GM23338 (cell line): ENCODE data around the gene NKAIN2. TPM values are rescaled to one million over a fixed set of nuclear protein-coding genes. Genes with fewer than 3 reads are reported as not detected.

Source experiments
- ATAC-seq: fragments of 200-7000 bp; cut with Tn5 transposase; 3 replicates; pipeline ENCODE4 v1.9.1; 2020
- DNase-seq: peaks from one replicate; pipeline ENCODE4 v3.0.0-alpha.2; 2015; ENCODE audit warnings: low spot score
- H2AFZ ChIP-seq: fragments of 200-600 bp; sonication (generic); 2 replicates; pipeline ENCODE4 v1.8.0; 2016; ENCODE audit warnings: antibody characterized with exemption, mild to moderate bottlenecking, moderate library complexity
- H3F3A ChIP-seq: fragments of 200-600 bp; sonication (generic); replicated peaks from 2 replicates; pipeline ENCODE4 v1.8.0; 2017; ENCODE audit warnings: antibody characterized with exemption, mixed run types, low read depth
- H3K27ac ChIP-seq: fragments of 200-600 bp; sonication (generic); 2 replicates; pipeline ENCODE4 v1.6.1; 2016; ENCODE audit warnings: low read depth
- H3K27me3 ChIP-seq: fragments of 200-600 bp; sonication (generic); 2 replicates; pipeline ENCODE4 v1.8.0; 2016; ENCODE audit warnings: mild to moderate bottlenecking, mixed run types, moderate library complexity; ENCODE audit not compliant: insufficient read depth
- H3K36me3 ChIP-seq: fragments of 200-600 bp; sonication (generic); 2 replicates; pipeline ENCODE4 v1.8.0; 2016; ENCODE audit warnings: mild to moderate bottlenecking; ENCODE audit not compliant: insufficient read depth
- H3K4me1 ChIP-seq: fragments of 200-600 bp; sonication (generic); 2 replicates; pipeline ENCODE4 v1.8.0; 2016; ENCODE audit warnings: mild to moderate bottlenecking, moderate library complexity; ENCODE audit not compliant: insufficient read depth
- H3K4me2 ChIP-seq: fragments of 200-600 bp; sonication (generic); 2 replicates; pipeline ENCODE4 v1.7.1; 2017; ENCODE audit warnings: mixed run types
- H3K4me3 ChIP-seq: fragments of 200-600 bp; sonication (generic); 2 replicates; pipeline ENCODE4 v1.6.1; 2016; ENCODE audit warnings: mixed run types
- H3K79me2 ChIP-seq: fragments of 200-600 bp; sonication (generic); replicated peaks from 2 replicates; pipeline ENCODE4 v1.8.0; 2017; ENCODE audit warnings: mild to moderate bottlenecking; ENCODE audit not compliant: insufficient read depth
- H3K9me2 ChIP-seq: fragments of 200-600 bp; sonication (generic); 2 replicates; pipeline ENCODE4 v1.8.0; 2017; ENCODE audit not compliant: insufficient read depth
- H4K20me1 ChIP-seq: fragments of 200-600 bp; sonication (generic); replicated peaks from 2 replicates; pipeline ENCODE4 v1.8.0; 2017; ENCODE audit warnings: mild to moderate bottlenecking; ENCODE audit not compliant: insufficient read depth
- H3K27ac Mint-ChIP-seq: 2 replicates; pipeline ENCODE4 v1.8.0; 2020; ENCODE audit warnings: inconsistent platforms, mild to moderate bottlenecking, moderate library complexity, mixed read lengths
- H3K27me3 Mint-ChIP-seq: 3 replicates; pipeline ENCODE4 v1.8.0; 2022; ENCODE audit warnings: low read depth, mild to moderate bottlenecking, moderate library complexity, mixed read lengths, inconsistent platforms; ENCODE audit not compliant: insufficient read depth, poor library complexity
- H3K36me3 Mint-ChIP-seq: 3 replicates; pipeline ENCODE4 v1.8.0; 2021; ENCODE audit warnings: low read depth, mild to moderate bottlenecking, inconsistent platforms, moderate library complexity, mixed read lengths
- H3K4me1 Mint-ChIP-seq: 3 replicates; pipeline ENCODE4 v1.8.0; 2020; ENCODE audit warnings: mild to moderate bottlenecking, inconsistent platforms, mixed read lengths
- H3K4me3 Mint-ChIP-seq: 3 replicates; pipeline ENCODE4 v1.8.0; 2021; ENCODE audit warnings: moderate library complexity, mild to moderate bottlenecking, inconsistent platforms, mixed read lengths
- H3K9me3 Mint-ChIP-seq: 3 replicates; pipeline ENCODE4 v1.8.0; 2020; ENCODE audit warnings: moderate library complexity, mild to moderate bottlenecking, inconsistent platforms, mixed read lengths
- CREB1 ChIP-seq: fragments of 250-450 bp; sonication (Bioruptor Pico); IDR thresholded peaks from 2 replicates; pipeline ENCODE4 v1.5.0; 2020; ENCODE audit warnings: low read depth, mild to moderate bottlenecking, moderate library complexity
- ETS1 ChIP-seq: IDR thresholded peaks from 2 replicates; pipeline ENCODE4 v1.6.1; 2016; ENCODE audit warnings: antibody characterized with exemption
- EZH2 ChIP-seq: fragments of 200-600 bp; sonication (generic); IDR thresholded peaks from one replicate; pipeline ENCODE4 v1.8.0; 2017; ENCODE audit warnings: antibody characterized with exemption, mild to moderate bottlenecking, low read depth; ENCODE audit not compliant: unreplicated experiment
- EZH2phosphoT487 ChIP-seq: fragments of 200-600 bp; sonication (generic); IDR thresholded peaks from one replicate; pipeline ENCODE4 v1.8.1; 2018; ENCODE audit warnings: antibody characterized with exemption; ENCODE audit not compliant: unreplicated experiment
- JUNB ChIP-seq: IDR thresholded peaks from one replicate; pipeline ENCODE4 v1.6.1; 2016; ENCODE audit warnings: antibody characterized with exemption; ENCODE audit not compliant: unreplicated experiment
- NANOG ChIP-seq: IDR thresholded peaks from 2 replicates; pipeline ENCODE4 v1.6.1; 2016; ENCODE audit warnings: antibody characterized with exemption, borderline replicate concordance
- POLR2AphosphoS5 ChIP-seq: IDR thresholded peaks from 2 replicates; pipeline ENCODE4 v1.6.1; 2016; ENCODE audit warnings: antibody characterized with exemption, low read depth
- STAT1 ChIP-seq: IDR thresholded peaks from one replicate; pipeline ENCODE4 v1.6.1; 2016; ENCODE audit warnings: antibody characterized with exemption; ENCODE audit not compliant: unreplicated experiment
- ZNF114 ChIP-seq: fragments of 250-450 bp; sonication (Bioruptor Pico); IDR thresholded peaks from 2 replicates; pipeline ENCODE4 v1.5.0; 2020; ENCODE audit warnings: mild to moderate bottlenecking, moderate library complexity
- ZNF331 ChIP-seq: fragments of 250-450 bp; sonication (Bioruptor Pico); IDR thresholded peaks from 2 replicates; pipeline ENCODE4 v1.5.0; 2020; ENCODE audit warnings: low read depth, mild to moderate bottlenecking, moderate library complexity
- polyA plus RNA-seq: library from polyadenylated mRNA; unstranded; fragments of >200 nt; fragmentation: Nextera tagmentation; extraction: Ambion mirVana; gene quantifications from 2 replicates; pipeline ENCODE4 v1.2.1, GENCODE V29; 2016
- total RNA-seq: library from RNA; depleted of rRNA; stranded (reverse); fragments of >200 nt; shearing (Covaris generic); gene quantifications from 2 replicates; pipeline ENCODE4 v1.2.3, GENCODE V29; 2014
- TF ChIP-seq, protein P1 (sequence below): fragments of 250-450 bp; sonication (Bioruptor Pico); IDR thresholded peaks from 2 replicates; pipeline ENCODE4 v1.5.0; 2020; ENCODE audit warnings: mild to moderate bottlenecking, moderate library complexity
- TF ChIP-seq, protein P2 (sequence below), 2 experiments: fragments of 200-600 bp in 1 of 2; sonication (generic) in 1 of 2; conservative IDR thresholded peaks; 2 replicates each; pipeline versions ENCODE4 v1.5.1 to v1.6.1; 2016 to 2017; ENCODE audit warnings: antibody characterized with exemption in 2 of 2, low read depth in 2 of 2, mild to moderate bottlenecking in 2 of 2, moderate library complexity in 1 of 2
- TF ChIP-seq, protein P3 (sequence below): IDR thresholded peaks from one replicate; pipeline ENCODE4 v1.6.1; 2018; ENCODE audit warnings: antibody characterized with exemption; ENCODE audit not compliant: unreplicated experiment

Gene NKAIN2
- total and polyA plus RNA-seq, 2 experiments from 2014 or later = 0.39 to 1.1 TPM

DNA sequence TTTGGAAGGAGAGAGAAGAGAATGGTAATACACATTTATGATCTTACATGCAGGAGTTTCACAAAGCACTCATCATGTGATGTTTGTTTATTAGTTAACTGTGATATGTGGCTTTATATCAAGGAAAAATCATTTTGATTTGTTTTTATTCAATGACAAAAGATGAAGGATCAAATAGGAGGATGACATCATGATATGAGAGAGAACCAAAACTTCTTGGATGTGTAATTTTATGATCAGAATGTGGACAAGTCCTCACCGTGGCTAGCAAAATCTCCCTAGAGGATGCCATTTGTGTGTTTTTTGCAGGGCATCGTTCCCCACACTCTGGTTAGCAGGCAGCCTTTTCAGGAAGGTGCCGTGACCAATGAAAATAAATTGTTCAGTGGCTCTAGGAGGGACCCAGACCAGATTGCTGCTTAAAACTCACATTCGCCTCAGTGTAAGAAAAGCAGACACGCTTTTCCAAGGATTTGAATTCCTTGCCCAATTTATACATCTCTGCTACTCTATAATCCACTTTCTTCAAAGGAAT is 552.7 kb downstream of the NKAIN2 start:
- Histone ChIP-seq H3K4me3 (no peak overlapping the region), H3K27me3 (no peaks in the 10 kb centered on the region), H3K9me2 (no peaks in the 10 kb centered on the region), H3K4me2 (no peak overlapping the region), H3F3A (no peaks in the 10 kb centered on the region), H2AFZ (no peak overlapping the region), H4K20me1 (no peaks in the 10 kb centered on the region), H3K79me2 (no peaks in the 10 kb centered on the region), H3K4me1 (no peaks in the 10 kb centered on the region), H3K36me3 (no peaks in the 10 kb centered on the region), H3K27ac (no peak overlapping the region)
- TF ChIP-seq ZNF114 (CRISPR knock-in tag) = no peak
- TF ChIP-seq, protein P1, sequence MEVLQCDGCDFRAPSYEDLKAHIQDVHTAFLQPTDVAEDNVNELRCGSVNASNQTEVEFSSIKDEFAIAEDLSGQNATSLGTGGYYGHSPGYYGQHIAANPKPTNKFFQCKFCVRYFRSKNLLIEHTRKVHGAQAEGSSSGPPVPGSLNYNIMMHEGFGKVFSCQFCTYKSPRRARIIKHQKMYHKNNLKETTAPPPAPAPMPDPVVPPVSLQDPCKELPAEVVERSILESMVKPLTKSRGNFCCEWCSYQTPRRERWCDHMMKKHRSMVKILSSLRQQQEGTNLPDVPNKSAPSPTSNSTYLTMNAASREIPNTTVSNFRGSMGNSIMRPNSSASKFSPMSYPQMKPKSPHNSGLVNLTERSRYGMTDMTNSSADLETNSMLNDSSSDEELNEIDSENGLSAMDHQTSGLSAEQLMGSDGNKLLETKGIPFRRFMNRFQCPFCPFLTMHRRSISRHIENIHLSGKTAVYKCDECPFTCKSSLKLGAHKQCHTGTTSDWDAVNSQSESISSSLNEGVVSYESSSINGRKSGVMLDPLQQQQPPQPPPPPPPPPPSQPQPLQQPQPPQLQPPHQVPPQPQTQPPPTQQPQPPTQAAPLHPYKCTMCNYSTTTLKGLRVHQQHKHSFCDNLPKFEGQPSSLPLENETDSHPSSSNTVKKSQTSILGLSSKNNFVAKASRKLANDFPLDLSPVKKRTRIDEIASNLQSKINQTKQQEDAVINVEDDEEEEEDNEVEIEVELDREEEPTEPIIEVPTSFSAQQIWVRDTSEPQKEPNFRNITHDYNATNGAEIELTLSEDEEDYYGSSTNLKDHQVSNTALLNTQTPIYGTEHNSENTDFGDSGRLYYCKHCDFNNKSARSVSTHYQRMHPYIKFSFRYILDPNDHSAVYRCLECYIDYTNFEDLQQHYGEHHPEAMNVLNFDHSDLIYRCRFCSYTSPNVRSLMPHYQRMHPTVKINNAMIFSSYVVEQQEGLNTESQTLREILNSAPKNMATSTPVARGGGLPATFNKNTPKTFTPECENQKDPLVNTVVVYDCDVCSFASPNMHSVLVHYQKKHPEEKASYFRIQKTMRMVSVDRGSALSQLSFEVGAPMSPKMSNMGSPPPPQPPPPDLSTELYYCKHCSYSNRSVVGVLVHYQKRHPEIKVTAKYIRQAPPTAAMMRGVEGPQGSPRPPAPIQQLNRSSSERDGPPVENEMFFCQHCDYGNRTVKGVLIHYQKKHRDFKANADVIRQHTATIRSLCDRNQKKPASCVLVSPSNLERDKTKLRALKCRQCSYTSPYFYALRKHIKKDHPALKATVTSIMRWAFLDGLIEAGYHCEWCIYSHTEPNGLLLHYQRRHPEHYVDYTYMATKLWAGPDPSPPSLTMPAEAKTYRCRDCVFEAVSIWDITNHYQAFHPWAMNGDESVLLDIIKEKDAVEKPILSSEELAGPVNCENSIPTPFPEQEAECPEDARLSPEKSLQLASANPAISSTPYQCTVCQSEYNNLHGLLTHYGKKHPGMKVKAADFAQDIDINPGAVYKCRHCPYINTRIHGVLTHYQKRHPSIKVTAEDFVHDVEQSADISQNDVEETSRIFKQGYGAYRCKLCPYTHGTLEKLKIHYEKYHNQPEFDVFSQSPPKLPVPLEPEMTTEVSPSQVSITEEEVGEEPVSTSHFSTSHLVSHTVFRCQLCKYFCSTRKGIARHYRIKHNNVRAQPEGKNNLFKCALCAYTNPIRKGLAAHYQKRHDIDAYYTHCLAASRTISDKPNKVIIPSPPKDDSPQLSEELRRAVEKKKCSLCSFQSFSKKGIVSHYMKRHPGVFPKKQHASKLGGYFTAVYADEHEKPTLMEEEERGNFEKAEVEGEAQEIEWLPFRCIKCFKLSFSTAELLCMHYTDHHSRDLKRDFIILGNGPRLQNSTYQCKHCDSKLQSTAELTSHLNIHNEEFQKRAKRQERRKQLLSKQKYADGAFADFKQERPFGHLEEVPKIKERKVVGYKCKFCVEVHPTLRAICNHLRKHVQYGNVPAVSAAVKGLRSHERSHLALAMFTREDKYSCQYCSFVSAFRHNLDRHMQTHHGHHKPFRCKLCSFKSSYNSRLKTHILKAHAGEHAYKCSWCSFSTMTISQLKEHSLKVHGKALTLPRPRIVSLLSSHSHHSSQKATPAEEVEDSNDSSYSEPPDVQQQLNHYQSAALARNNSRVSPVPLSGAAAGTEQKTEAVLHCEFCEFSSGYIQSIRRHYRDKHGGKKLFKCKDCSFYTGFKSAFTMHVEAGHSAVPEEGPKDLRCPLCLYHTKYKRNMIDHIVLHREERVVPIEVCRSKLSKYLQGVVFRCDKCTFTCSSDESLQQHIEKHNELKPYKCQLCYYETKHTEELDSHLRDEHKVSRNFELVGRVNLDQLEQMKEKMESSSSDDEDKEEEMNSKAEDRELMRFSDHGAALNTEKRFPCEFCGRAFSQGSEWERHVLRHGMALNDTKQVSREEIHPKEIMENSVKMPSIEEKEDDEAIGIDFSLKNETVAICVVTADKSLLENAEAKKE (CRISPR knock-in tag) = no peak
- no peak for TF ChIP-seq CREB1
- TF ChIP-seq EZH2phosphoT487 = no peak
- TF ChIP-seq NANOG = no peak
- no peak for TF ChIP-seq ETS1
- TF ChIP-seq, protein P2, sequence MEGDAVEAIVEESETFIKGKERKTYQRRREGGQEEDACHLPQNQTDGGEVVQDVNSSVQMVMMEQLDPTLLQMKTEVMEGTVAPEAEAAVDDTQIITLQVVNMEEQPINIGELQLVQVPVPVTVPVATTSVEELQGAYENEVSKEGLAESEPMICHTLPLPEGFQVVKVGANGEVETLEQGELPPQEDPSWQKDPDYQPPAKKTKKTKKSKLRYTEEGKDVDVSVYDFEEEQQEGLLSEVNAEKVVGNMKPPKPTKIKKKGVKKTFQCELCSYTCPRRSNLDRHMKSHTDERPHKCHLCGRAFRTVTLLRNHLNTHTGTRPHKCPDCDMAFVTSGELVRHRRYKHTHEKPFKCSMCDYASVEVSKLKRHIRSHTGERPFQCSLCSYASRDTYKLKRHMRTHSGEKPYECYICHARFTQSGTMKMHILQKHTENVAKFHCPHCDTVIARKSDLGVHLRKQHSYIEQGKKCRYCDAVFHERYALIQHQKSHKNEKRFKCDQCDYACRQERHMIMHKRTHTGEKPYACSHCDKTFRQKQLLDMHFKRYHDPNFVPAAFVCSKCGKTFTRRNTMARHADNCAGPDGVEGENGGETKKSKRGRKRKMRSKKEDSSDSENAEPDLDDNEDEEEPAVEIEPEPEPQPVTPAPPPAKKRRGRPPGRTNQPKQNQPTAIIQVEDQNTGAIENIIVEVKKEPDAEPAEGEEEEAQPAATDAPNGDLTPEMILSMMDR (conservative IDR thresholded peaks at IDR 0.05; ENCODE audit: low read depth in 2 of 2) = no peak
- no peak for TF ChIP-seq ZNF331 (CRISPR knock-in tag)
- TF ChIP-seq POLR2AphosphoS5 = no peak
- TF ChIP-seq JUNB = no peak
- TF ChIP-seq EZH2 = no peak
- no peak for TF ChIP-seq STAT1
- TF ChIP-seq, protein P3, sequence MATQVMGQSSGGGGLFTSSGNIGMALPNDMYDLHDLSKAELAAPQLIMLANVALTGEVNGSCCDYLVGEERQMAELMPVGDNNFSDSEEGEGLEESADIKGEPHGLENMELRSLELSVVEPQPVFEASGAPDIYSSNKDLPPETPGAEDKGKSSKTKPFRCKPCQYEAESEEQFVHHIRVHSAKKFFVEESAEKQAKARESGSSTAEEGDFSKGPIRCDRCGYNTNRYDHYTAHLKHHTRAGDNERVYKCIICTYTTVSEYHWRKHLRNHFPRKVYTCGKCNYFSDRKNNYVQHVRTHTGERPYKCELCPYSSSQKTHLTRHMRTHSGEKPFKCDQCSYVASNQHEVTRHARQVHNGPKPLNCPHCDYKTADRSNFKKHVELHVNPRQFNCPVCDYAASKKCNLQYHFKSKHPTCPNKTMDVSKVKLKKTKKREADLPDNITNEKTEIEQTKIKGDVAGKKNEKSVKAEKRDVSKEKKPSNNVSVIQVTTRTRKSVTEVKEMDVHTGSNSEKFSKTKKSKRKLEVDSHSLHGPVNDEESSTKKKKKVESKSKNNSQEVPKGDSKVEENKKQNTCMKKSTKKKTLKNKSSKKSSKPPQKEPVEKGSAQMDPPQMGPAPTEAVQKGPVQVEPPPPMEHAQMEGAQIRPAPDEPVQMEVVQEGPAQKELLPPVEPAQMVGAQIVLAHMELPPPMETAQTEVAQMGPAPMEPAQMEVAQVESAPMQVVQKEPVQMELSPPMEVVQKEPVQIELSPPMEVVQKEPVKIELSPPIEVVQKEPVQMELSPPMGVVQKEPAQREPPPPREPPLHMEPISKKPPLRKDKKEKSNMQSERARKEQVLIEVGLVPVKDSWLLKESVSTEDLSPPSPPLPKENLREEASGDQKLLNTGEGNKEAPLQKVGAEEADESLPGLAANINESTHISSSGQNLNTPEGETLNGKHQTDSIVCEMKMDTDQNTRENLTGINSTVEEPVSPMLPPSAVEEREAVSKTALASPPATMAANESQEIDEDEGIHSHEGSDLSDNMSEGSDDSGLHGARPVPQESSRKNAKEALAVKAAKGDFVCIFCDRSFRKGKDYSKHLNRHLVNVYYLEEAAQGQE = no peak
- DNase-seq = no peak
- 0 out of 3 replicates have a peak, but pooled peaks cover 2% of the 10 kb centered on the region for H3K4me1 Mint-ChIP-seq
- no peak for ATAC-seq
- H3K9me3 Mint-ChIP-seq = no peaks in the 10 kb centered on the region
- no peaks in the 10 kb centered on the region for H3K36me3 Mint-ChIP-seq
- no peak overlapping the region for H3K4me3 Mint-ChIP-seq
- no peaks in the 10 kb centered on the region for H3K27me3 Mint-ChIP-seq
- no peak overlapping the region for H3K27ac Mint-ChIP-seq
